Stimulated activated naive CD8-positive, alpha-beta T cell treated with anti-CD3 and anti-CD28 coated beads, Interleukin-15, Interleukin-2, amounts not matched to agents 100 ng/mL and 50 ng/mL, for 24 hours (primary cell): ENCODE data around the gene PRR5L.

Experiments
- H3K27ac Mint-ChIP-seq: one replicate; pipeline ENCODE4 v1.8.0; 2021; ENCODE audit warnings: mild to moderate bottlenecking, mixed read lengths
- H3K27me3 Mint-ChIP-seq: one replicate; pipeline ENCODE4 v1.8.0; 2021; ENCODE audit warnings: mixed read lengths
- H3K36me3 Mint-ChIP-seq: one replicate; pipeline ENCODE4 v1.8.0; 2021; ENCODE audit warnings: low read depth, mixed read lengths
- H3K4me1 Mint-ChIP-seq: one replicate; pipeline ENCODE4 v1.8.0; 2021; ENCODE audit warnings: low read depth, mixed read lengths
- H3K4me3 Mint-ChIP-seq: one replicate; pipeline ENCODE4 v1.8.0; 2021; ENCODE audit warnings: mild to moderate bottlenecking, mixed read lengths
- H3K9me3 Mint-ChIP-seq: one replicate; pipeline ENCODE4 v1.8.0; 2021; ENCODE audit warnings: mixed read lengths

PRR5L gene

GRCh38 chr11:36295926-36296325 is at the start of gene PRR5L:
TSS of gene PRR5L (plus strand) at chr11:36296288. CDS start at chr11:36401122, 104,834 bp downstream.
- Mint-ChIP-seq H3K4me3 (no peak within 1 kb of the TSS), H3K27me3 (no peaks in the 10 kb centered on the region), H3K9me3 (no peaks in the 10 kb centered on the region), H3K36me3 (no peaks in the 10 kb centered on the region), H3K4me1 (peaks cover 5% of the 10 kb centered on the region), H3K27ac (no peak within 1 kb of the TSS)

- no peak overlapping the region for H3K27ac Mint-ChIP-seq
- H3K4me1 Mint-ChIP-seq: peaks cover 10% of the 10 kb centered on the region
- peaks cover 56% of the 10 kb centered on the region for H3K27me3 Mint-ChIP-seq
- no peaks in the 10 kb centered on the region for H3K36me3 Mint-ChIP-seq
- H3K4me3 Mint-ChIP-seq: no peak overlapping the region
- H3K9me3 Mint-ChIP-seq: no peaks in the 10 kb centered on the region
Observed at GRCh38 chr11:36247493-36247892, 48.6 kb upstream of the PRR5L start.

- no peak overlapping the region for H3K4me3 Mint-ChIP-seq
- H3K27ac Mint-ChIP-seq: no peak overlapping the region
- H3K27me3 Mint-ChIP-seq: peaks cover 56% of the 10 kb centered on the region
- no peaks in the 10 kb centered on the region for H3K36me3 Mint-ChIP-seq
- H3K4me1 Mint-ChIP-seq: peaks cover 10% of the 10 kb centered on the region
- no peaks in the 10 kb centered on the region for H3K9me3 Mint-ChIP-seq
Observed at GRCh38 chr11:36248436-36248835, 47.7 kb upstream of the PRR5L start.

- peaks cover 10% of the 10 kb centered on the region for H3K4me1 Mint-ChIP-seq
- no peaks in the 10 kb centered on the region for H3K36me3 Mint-ChIP-seq
- H3K9me3 Mint-ChIP-seq: no peaks in the 10 kb centered on the region
- H3K27me3 Mint-ChIP-seq: peaks cover 58% of the 10 kb centered on the region
- H3K4me3 Mint-ChIP-seq: no peak overlapping the region
- no peak overlapping the region for H3K27ac Mint-ChIP-seq
Observed at GRCh38 chr11:36249246-36249645, 46.8 kb upstream of the PRR5L start.

- Mint-ChIP-seq H3K27me3 (peaks cover 40% of the 10 kb centered on the region), H3K27ac (no peak overlapping the region), H3K36me3 (no peaks in the 10 kb centered on the region), H3K4me1 (peaks cover 10% of the 10 kb centered on the region), H3K9me3 (no peaks in the 10 kb centered on the region), H3K4me3 (no peak overlapping the region)
Observed at GRCh38 chr11:36251823-36252222, 44.3 kb upstream of the PRR5L start.

GRCh38 chr11:36253238-36253637 is 42.9 kb upstream of the PRR5L start:
- Mint-ChIP-seq H3K36me3 (no peaks in the 10 kb centered on the region), H3K9me3 (no peaks in the 10 kb centered on the region), H3K27ac (no peak overlapping the region), H3K27me3 (peaks cover 40% of the 10 kb centered on the region), H3K4me3 (no peak overlapping the region), H3K4me1 (peaks cover 10% of the 10 kb centered on the region)

- peaks cover 1% of the 10 kb centered on the region for H3K4me1 Mint-ChIP-seq
- no peaks in the 10 kb centered on the region for H3K9me3 Mint-ChIP-seq
- H3K27ac Mint-ChIP-seq: no peak overlapping the region
- H3K27me3 Mint-ChIP-seq: peaks cover 43% of the 10 kb centered on the region
- no peaks in the 10 kb centered on the region for H3K36me3 Mint-ChIP-seq
- no peak overlapping the region for H3K4me3 Mint-ChIP-seq
Observed at GRCh38 chr11:36254713-36255112, 41.4 kb upstream of the PRR5L start.

- Mint-ChIP-seq H3K36me3 (no peaks in the 10 kb centered on the region), H3K4me3 (no peak overlapping the region), H3K27ac (no peak overlapping the region), H3K9me3 (no peaks in the 10 kb centered on the region), H3K4me1 (no peaks in the 10 kb centered on the region), H3K27me3 (peaks cover 31% of the 10 kb centered on the region)
Observed at GRCh38 chr11:36257351-36257750, 38.7 kb upstream of the PRR5L start.

GRCh38 chr11:36258730-36259360 is 37.2 kb upstream of the PRR5L start:
- Mint-ChIP-seq H3K4me1 (no peaks in the 10 kb centered on the region), H3K4me3 (no peak overlapping the region), H3K9me3 (no peaks in the 10 kb centered on the region), H3K27ac (no peak overlapping the region), H3K36me3 (no peaks in the 10 kb centered on the region), H3K27me3 (peaks cover 34% of the 10 kb centered on the region)

GRCh38 chr11:36261094-36261493 is 35.0 kb upstream of the PRR5L start:
- Mint-ChIP-seq H3K27me3 (peaks cover 34% of the 10 kb centered on the region), H3K4me1 (no peaks in the 10 kb centered on the region), H3K9me3 (no peaks in the 10 kb centered on the region), H3K27ac (no peak overlapping the region), H3K4me3 (no peak overlapping the region), H3K36me3 (no peaks in the 10 kb centered on the region)

GRCh38 chr11:36264011-36264972 is 31.8 kb upstream of the PRR5L start:
- Mint-ChIP-seq H3K27ac (no peak overlapping the region), H3K4me1 (no peaks in the 10 kb centered on the region), H3K36me3 (no peaks in the 10 kb centered on the region), H3K9me3 (no peaks in the 10 kb centered on the region), H3K27me3 (peaks cover 11% of the 10 kb centered on the region), H3K4me3 (no peak overlapping the region)

- Mint-ChIP-seq H3K4me3 (no peak overlapping the region), H3K27ac (no peak overlapping the region)
Observed at GRCh38 chr11:36264973-36265344, 31.1 kb upstream of the PRR5L start.

GRCh38 chr11:36265793-36266628 is 30.1 kb upstream of the PRR5L start:
- Mint-ChIP-seq H3K4me3 (no peak overlapping the region), H3K4me1 (no peaks in the 10 kb centered on the region), H3K27me3 (peaks cover 6% of the 10 kb centered on the region), H3K27ac (no peak overlapping the region), H3K9me3 (no peaks in the 10 kb centered on the region), H3K36me3 (no peaks in the 10 kb centered on the region)

More at GRCh38 chr11:36264973-36265344, 31.1 kb upstream of the PRR5L start:
- H3K27me3 Mint-ChIP-seq: peaks cover 9% of the 10 kb centered on the region
- H3K4me1 Mint-ChIP-seq: no peaks in the 10 kb centered on the region
- H3K9me3 Mint-ChIP-seq: no peaks in the 10 kb centered on the region
- no peaks in the 10 kb centered on the region for H3K36me3 Mint-ChIP-seq

GRCh38 chr11:36266767-36267166 is 29.3 kb upstream of the PRR5L start:
- no peaks in the 10 kb centered on the region for H3K36me3 Mint-ChIP-seq
- H3K4me1 Mint-ChIP-seq: no peaks in the 10 kb centered on the region
- no peak overlapping the region for H3K4me3 Mint-ChIP-seq
- peaks cover 6% of the 10 kb centered on the region for H3K27me3 Mint-ChIP-seq
- no peak overlapping the region for H3K27ac Mint-ChIP-seq
- no peaks in the 10 kb centered on the region for H3K9me3 Mint-ChIP-seq
